Osteoblast (primary cell): ENCODE results near the gene KRT8. TPM values are rescaled to one million over a fixed set of nuclear protein-coding genes. Genes with fewer than 3 reads are reported as not detected.

Experiments
- DNase-seq: peaks from one replicate; pipeline ENCODE4 v3.0.0; 2011; ENCODE audit warnings: low spot score, mixed read lengths; ENCODE audit not compliant: insufficient read length; ENCODE audit errors: missing footprints
- H2AFZ ChIP-seq: 2 replicates; pipeline ENCODE4 v1.6.0; 2011; ENCODE audit warnings: mild to moderate bottlenecking, low read length
- H3K27ac ChIP-seq: 2 replicates; pipeline ENCODE4 v1.5.1; 2011; ENCODE audit warnings: mild to moderate bottlenecking, low read depth, low read length, moderate library complexity
- H3K27me3 ChIP-seq: 2 replicates; pipeline ENCODE4 v1.6.0; 2012; ENCODE audit warnings: mild to moderate bottlenecking, control low read depth, inconsistent platforms, low read length, moderate library complexity; ENCODE audit not compliant: insufficient read depth
- H3K36me3 ChIP-seq: 2 replicates; pipeline ENCODE4 v1.5.1; 2011; ENCODE audit warnings: mild to moderate bottlenecking, low read length, control low read depth, moderate library complexity; ENCODE audit not compliant: insufficient read depth
- H3K4me1 ChIP-seq: 2 replicates; pipeline ENCODE4 v1.5.1; 2011; ENCODE audit warnings: mild to moderate bottlenecking, low read length, control low read depth, moderate library complexity; ENCODE audit not compliant: insufficient read depth
- H3K4me2 ChIP-seq: 2 replicates; pipeline ENCODE4 v1.6.0; 2011; ENCODE audit warnings: mild to moderate bottlenecking, low read length; ENCODE audit not compliant: insufficient read depth
- H3K4me3 ChIP-seq: fragments of 200-600 bp; sonication (generic); 3 replicates; pipeline ENCODE4 v1.5.1; 2012; ENCODE audit warnings: mild to moderate bottlenecking, low read length, inconsistent platforms; ENCODE audit not compliant: insufficient read depth
- H3K79me2 ChIP-seq: 2 replicates; pipeline ENCODE4 v1.6.0; 2012; ENCODE audit warnings: mild to moderate bottlenecking, low read length, control low read depth, inconsistent platforms; ENCODE audit not compliant: insufficient read depth
- H3K9me3 ChIP-seq: 2 replicates; pipeline ENCODE4 v1.5.1; 2011; ENCODE audit warnings: low read depth, low read length, control low read depth
- H4K20me1 ChIP-seq: 2 replicates; pipeline ENCODE4 v1.6.0; 2012; ENCODE audit warnings: mild to moderate bottlenecking, low read length, control low read depth; ENCODE audit not compliant: insufficient read depth
- total RNA-seq: library from RNA; depleted of rRNA; stranded (reverse); fragments of >200 nt; gene quantifications from 2 replicates; pipeline ENCODE4 v1.2.3, GENCODE V29; 2012
- TF ChIP-seq, protein P1 (sequence below): IDR thresholded peaks from 2 replicates; pipeline ENCODE4 v1.5.1; 2011; ENCODE audit warnings: mild to moderate bottlenecking, low read depth, low read length, moderate library complexity; ENCODE audit errors: extremely low read depth

KRT8 gene
- total RNA-seq, 1 donor, result 5.1 TPM

DNA sequence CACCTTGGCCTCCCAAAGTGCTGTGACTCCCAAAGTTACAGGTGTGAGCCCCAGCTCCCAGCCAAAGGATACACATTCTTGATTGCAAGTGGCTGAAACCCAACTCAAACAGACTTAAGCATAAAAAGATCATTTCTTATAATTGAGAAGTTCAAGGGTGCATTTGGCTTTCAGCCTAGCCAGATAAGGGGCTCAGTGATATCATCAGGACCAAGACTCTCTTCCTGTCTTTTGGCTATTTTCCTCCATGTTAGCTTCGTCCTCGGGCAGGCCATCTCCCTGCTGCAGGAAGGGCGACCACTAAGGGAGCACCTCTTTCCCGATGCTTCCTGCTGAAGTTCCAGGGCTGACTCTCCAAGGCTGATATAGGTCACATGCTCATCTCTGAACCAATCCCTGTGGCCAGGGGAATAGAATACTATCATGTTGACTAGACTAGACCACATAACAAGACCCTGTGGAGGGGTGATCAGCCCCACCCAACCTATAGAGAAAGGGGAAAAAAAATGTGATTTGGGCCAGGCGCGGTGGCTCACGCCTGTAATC is 9.8 kb upstream of the KRT8 start:
- DNase-seq, result peak; percentile 10
- Histone ChIP-seq H3K4me3 (no peak overlapping the region), H3K27ac (no peak overlapping the region), H3K4me1 (no peaks in the 10 kb centered on the region), H3K36me3 (no peaks in the 10 kb centered on the region), H4K20me1 (no peaks in the 10 kb centered on the region), H3K4me2 (no peak overlapping the region), H3K9me3 (no peaks in the 10 kb centered on the region), H2AFZ (no peak overlapping the region), H3K79me2 (no peaks in the 10 kb centered on the region), H3K27me3 (peaks cover 3% of the 10 kb centered on the region)
- TF ChIP-seq, protein P1, sequence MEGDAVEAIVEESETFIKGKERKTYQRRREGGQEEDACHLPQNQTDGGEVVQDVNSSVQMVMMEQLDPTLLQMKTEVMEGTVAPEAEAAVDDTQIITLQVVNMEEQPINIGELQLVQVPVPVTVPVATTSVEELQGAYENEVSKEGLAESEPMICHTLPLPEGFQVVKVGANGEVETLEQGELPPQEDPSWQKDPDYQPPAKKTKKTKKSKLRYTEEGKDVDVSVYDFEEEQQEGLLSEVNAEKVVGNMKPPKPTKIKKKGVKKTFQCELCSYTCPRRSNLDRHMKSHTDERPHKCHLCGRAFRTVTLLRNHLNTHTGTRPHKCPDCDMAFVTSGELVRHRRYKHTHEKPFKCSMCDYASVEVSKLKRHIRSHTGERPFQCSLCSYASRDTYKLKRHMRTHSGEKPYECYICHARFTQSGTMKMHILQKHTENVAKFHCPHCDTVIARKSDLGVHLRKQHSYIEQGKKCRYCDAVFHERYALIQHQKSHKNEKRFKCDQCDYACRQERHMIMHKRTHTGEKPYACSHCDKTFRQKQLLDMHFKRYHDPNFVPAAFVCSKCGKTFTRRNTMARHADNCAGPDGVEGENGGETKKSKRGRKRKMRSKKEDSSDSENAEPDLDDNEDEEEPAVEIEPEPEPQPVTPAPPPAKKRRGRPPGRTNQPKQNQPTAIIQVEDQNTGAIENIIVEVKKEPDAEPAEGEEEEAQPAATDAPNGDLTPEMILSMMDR, result no peak

DNA sequence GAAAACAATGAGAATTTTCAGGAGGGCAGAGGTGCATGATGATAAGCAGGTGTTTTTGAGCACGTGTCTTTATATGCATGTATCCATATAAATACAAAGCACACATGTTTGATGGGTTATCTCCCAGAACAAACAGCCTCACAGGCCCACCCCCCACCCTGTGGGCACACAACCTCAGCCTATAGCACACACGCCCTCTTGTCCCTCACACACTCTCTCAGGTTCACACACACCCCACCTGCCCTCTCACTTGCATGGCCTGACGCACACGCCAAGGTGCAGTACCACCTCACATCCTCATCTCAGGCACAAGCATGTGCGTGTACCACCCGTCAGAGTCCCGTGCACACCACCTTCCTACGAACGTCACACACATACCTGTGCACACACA is 8.6 kb upstream of the KRT8 start:
- no peak overlapping the region for H2AFZ ChIP-seq
- H3K4me1 ChIP-seq, result peaks cover under 1% of the 10 kb centered on the region
- no peaks in the 10 kb centered on the region for H3K9me3 ChIP-seq
- no peaks in the 10 kb centered on the region for H3K79me2 ChIP-seq
- H3K4me3 ChIP-seq, result no peak overlapping the region
- peak; percentile 19 for DNase-seq
- TF ChIP-seq, protein P1, result no peak
- H3K27me3 ChIP-seq, result peaks cover 3% of the 10 kb centered on the region
- H3K4me2 ChIP-seq, result no peak overlapping the region
- H4K20me1 ChIP-seq, result no peaks in the 10 kb centered on the region
- no peaks in the 10 kb centered on the region for H3K36me3 ChIP-seq
- H3K27ac ChIP-seq, result no peak overlapping the region

DNA sequence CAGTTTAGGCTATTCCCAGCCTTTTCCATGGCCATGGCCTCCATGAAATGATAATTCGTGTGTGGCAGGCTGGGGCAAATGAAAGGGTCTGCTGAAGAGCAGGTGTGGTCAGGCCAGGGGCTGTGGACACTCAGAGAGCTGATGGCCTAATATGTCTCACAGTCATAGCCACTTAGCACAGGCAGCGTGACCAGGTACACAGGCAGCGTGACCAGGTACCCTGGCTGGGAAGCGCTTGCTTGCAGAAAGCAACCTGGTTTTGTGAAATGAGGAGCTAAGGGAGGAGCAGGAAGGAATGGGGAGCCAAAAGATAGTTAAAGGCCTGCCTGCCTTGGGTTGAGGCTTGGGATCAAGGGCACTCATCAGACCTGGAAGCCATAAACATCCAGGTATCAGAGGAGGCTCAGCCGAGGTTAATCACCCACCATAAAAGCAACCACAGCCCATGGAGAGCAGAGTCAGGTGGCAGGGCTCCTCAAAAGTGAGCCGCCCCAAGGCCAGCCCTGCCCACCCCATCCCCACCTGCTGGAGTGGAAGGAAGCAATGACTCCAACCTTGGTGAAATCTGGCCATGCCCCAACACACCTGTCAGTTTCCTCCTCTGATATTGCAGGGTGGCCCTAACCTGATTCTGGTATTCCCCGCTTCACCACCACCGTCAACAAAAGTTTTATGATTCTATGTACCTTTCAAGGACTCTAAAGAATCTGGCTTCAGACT is 8.0 kb upstream of the KRT8 start:
- peaks cover 5% of the 10 kb centered on the region for H3K4me1 ChIP-seq
- TF ChIP-seq, protein P1, result no peak
- H3K4me3 ChIP-seq, result no peak overlapping the region
- H3K4me2 ChIP-seq, result no peak overlapping the region
- no peaks in the 10 kb centered on the region for H3K36me3 ChIP-seq
- no peaks in the 10 kb centered on the region for H4K20me1 ChIP-seq
- H2AFZ ChIP-seq, result no peak overlapping the region
- no peaks in the 10 kb centered on the region for H3K9me3 ChIP-seq
- H3K27me3 ChIP-seq, result peaks cover 3% of the 10 kb centered on the region
- DNase-seq, result no peak
- H3K79me2 ChIP-seq, result no peaks in the 10 kb centered on the region
- no peak overlapping the region for H3K27ac ChIP-seq

DNA sequence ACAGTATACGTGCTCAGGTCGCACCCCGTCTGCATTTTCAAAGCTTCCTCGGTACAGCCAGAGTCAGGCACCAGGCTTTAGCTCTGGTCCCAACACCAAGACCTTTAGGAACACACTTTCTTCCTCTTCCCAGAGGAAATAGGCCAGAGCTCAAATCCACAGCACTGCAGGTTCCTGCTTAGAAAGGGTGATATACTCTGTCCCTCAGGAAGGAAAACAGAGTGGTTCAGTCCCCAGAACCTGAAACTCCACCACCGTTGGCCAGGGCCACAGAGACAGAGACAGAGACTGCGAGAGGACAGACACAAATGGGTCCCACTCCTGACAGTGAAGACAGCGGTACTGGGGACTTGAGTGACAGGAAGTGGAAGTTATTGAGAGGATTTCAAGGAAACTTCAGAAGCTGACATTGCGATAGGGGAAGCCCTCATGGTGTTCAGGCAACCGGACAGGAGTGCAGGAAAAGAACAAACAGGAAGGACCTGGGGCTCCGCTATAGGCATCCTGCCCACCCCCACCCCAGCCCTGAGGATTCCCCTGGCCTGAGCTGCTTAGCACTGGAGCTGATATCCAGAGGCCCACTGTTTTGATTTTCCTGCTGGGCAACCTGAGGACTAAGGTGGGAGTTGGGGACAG is 5.5 kb upstream of the KRT8 start:
- no peak overlapping the region for H3K27ac ChIP-seq
- no peak overlapping the region for H3K4me2 ChIP-seq
- TF ChIP-seq, protein P1, result no peak
- DNase-seq, result no peak
- peaks cover 7% of the 10 kb centered on the region for H3K4me1 ChIP-seq
- no peaks in the 10 kb centered on the region for H3K9me3 ChIP-seq
- no peak overlapping the region for H3K4me3 ChIP-seq
- no peak overlapping the region for H2AFZ ChIP-seq
- H3K27me3 ChIP-seq, result no peaks in the 10 kb centered on the region
- no peaks in the 10 kb centered on the region for H3K36me3 ChIP-seq
- H4K20me1 ChIP-seq, result no peaks in the 10 kb centered on the region
- H3K79me2 ChIP-seq, result no peaks in the 10 kb centered on the region
